ENCODE measurements around the gene RAB11FIP4.

GRCh38 chr17:31532526-31532925, 141.1 kb downstream of the RAB11FIP4 start:
- TF ChIP-seq CTCF (IDR thresholded peaks at IDR 0.05) (no peak), POLR2A (IDR thresholded peaks at IDR 0.05) (no peak)
